ENCODE results near the gene CORO1C. TPM values are rescaled to one million over a fixed set of nuclear protein-coding genes. Genes with fewer than 3 reads are reported as not detected.
A peak's percentile ranks its signal among the peaks of the same experiment; 100 is the strongest.

Gene CORO1C
- total RNA-seq (2014; rRNA removed; shearing (Covaris generic); ENCODE audit: low replicate concordance) = 11.1 and 14.9 TPM in 2 replicates

- Histone ChIP-seq H3K36me3 (ENCODE audit: insufficient read depth, low read length) (no peaks in the 10 kb centered on the region), H3K79me2 (ENCODE audit: low read length) (no peaks in the 10 kb centered on the region), H3K9ac (ENCODE audit: low read length) (peak within 1 kb of the TSS; percentile 78), H3K4me2 (ENCODE audit: low read depth, low read length, poor library complexity, severe bottlenecking) (peak within 1 kb of the TSS; percentile 96), H3K9me3 (ENCODE audit: low read length) (no peaks in the 10 kb centered on the region), H4K20me1 (ENCODE audit: insufficient read depth, low read depth, low read length) (peaks cover 4% of the 10 kb centered on the region; the same call in 1 of the 2 replicates), H3K9me2 (replicated peaks; ENCODE audit: insufficient read depth, low read length) (no peaks in the 10 kb centered on the region), H3K4me1 (ENCODE audit: low read length) (peaks cover 30% of the 10 kb centered on the region), H2AFZ (ENCODE audit: low read length) (peak within 1 kb of the TSS; percentile 98), H3K4me3 (ENCODE audit: low read length) (peak within 1 kb of the TSS; percentile 83), H3K27ac (ENCODE audit: low read length) (no peak within 1 kb of the TSS), H3K27me3 (ENCODE audit: low read length) (0 out of 2 replicates have a peak, but pooled peaks cover 4% of the 10 kb centered on the region)
- peak; percentile 97 for DNase-seq
These were observed at the start of gene CORO1C for GRCh38 chr12:108731105-108731865. Gene CORO1C (minus strand): TSS chr12:108731518. CDS start chr12:108701318, 30,200 bp downstream.

- Histone ChIP-seq H3K27me3 (ENCODE audit: low read length) (no peaks in the 10 kb centered on the region), H3K9me2 (replicated peaks; ENCODE audit: insufficient read depth, low read length) (no peaks in the 10 kb centered on the region), H3K27ac (ENCODE audit: low read length) (no peak overlapping the region), H3K9ac (ENCODE audit: low read length) (no peak overlapping the region), H3K4me1 (ENCODE audit: low read length) (no peaks in the 10 kb centered on the region), H3K4me2 (ENCODE audit: low read depth, low read length, poor library complexity, severe bottlenecking) (no peak overlapping the region), H3K9me3 (ENCODE audit: low read length) (no peaks in the 10 kb centered on the region), H3K4me3 (ENCODE audit: low read length) (no peak overlapping the region), H2AFZ (ENCODE audit: low read length) (no peak overlapping the region), H4K20me1 (ENCODE audit: insufficient read depth, low read depth, low read length) (peaks cover 5% of the 10 kb centered on the region; the same call in 1 of the 2 replicates), H3K79me2 (ENCODE audit: low read length) (no peaks in the 10 kb centered on the region), H3K36me3 (ENCODE audit: insufficient read depth, low read length) (no peaks in the 10 kb centered on the region)
- DNase-seq = no peak
These were observed 48.8 kb upstream of the CORO1C start for GRCh38 chr12:108779998-108780688.

GRCh38 chr12:108778053-108778452 lies 46.7 kb upstream of the CORO1C start:
- Histone ChIP-seq H2AFZ (ENCODE audit: low read length) (no peak overlapping the region), H3K79me2 (ENCODE audit: low read length) (no peaks in the 10 kb centered on the region), H4K20me1 (ENCODE audit: insufficient read depth, low read depth, low read length) (peaks cover 5% of the 10 kb centered on the region; the same call in 1 of the 2 replicates), H3K9ac (ENCODE audit: low read length) (no peak overlapping the region), H3K4me3 (ENCODE audit: low read length) (no peak overlapping the region), H3K27ac (ENCODE audit: low read length) (no peak overlapping the region), H3K36me3 (ENCODE audit: insufficient read depth, low read length) (no peaks in the 10 kb centered on the region), H3K4me2 (ENCODE audit: low read depth, low read length, poor library complexity, severe bottlenecking) (no peak overlapping the region), H3K27me3 (ENCODE audit: low read length) (no peaks in the 10 kb centered on the region), H3K9me2 (replicated peaks; ENCODE audit: insufficient read depth, low read length) (no peaks in the 10 kb centered on the region), H3K4me1 (ENCODE audit: low read length) (peaks cover 3% of the 10 kb centered on the region; the same call in 1 of the 2 replicates), H3K9me3 (ENCODE audit: low read length) (no peaks in the 10 kb centered on the region)
- DNase-seq = no peak

GRCh38 chr12:108777156-108777555 lies 45.8 kb upstream of the CORO1C start:
- Histone ChIP-seq H3K27me3 (ENCODE audit: low read length) (no peaks in the 10 kb centered on the region), H4K20me1 (ENCODE audit: insufficient read depth, low read depth, low read length) (peaks cover 5% of the 10 kb centered on the region; the same call in 1 of the 2 replicates), H2AFZ (ENCODE audit: low read length) (no peak overlapping the region), H3K9ac (ENCODE audit: low read length) (no peak overlapping the region), H3K9me2 (replicated peaks; ENCODE audit: insufficient read depth, low read length) (no peaks in the 10 kb centered on the region), H3K4me3 (ENCODE audit: low read length) (no peak overlapping the region), H3K4me2 (ENCODE audit: low read depth, low read length, poor library complexity, severe bottlenecking) (no peak overlapping the region), H3K36me3 (ENCODE audit: insufficient read depth, low read length) (no peaks in the 10 kb centered on the region), H3K27ac (ENCODE audit: low read length) (no peak overlapping the region), H3K4me1 (ENCODE audit: low read length) (peaks cover 5% of the 10 kb centered on the region; the same call in 1 of the 2 replicates), H3K79me2 (ENCODE audit: low read length) (no peaks in the 10 kb centered on the region), H3K9me3 (ENCODE audit: low read length) (no peaks in the 10 kb centered on the region)
- no peak for DNase-seq

- H3K27ac ChIP-seq (ENCODE audit: low read length) = no peak overlapping the region
- peaks cover 8% of the 10 kb centered on the region for H3K4me1 ChIP-seq (ENCODE audit: low read length)
- H3K36me3 ChIP-seq (ENCODE audit: insufficient read depth, low read length) = no peaks in the 10 kb centered on the region
- peaks cover 3% of the 10 kb centered on the region; the same call in 1 of the 2 replicates for H4K20me1 ChIP-seq (ENCODE audit: insufficient read depth, low read depth, low read length)
- no peaks in the 10 kb centered on the region for H3K9me2 ChIP-seq (replicated peaks; ENCODE audit: insufficient read depth, low read length)
- no peaks in the 10 kb centered on the region for H3K27me3 ChIP-seq (ENCODE audit: low read length)
- H3K9ac ChIP-seq (ENCODE audit: low read length) = no peak overlapping the region
- no peak overlapping the region for H3K4me2 ChIP-seq (ENCODE audit: low read depth, low read length, poor library complexity, severe bottlenecking)
- DNase-seq = no peak
- H3K4me3 ChIP-seq (ENCODE audit: low read length) = no peak overlapping the region
- no peaks in the 10 kb centered on the region for H3K79me2 ChIP-seq (ENCODE audit: low read length)
- H2AFZ ChIP-seq (ENCODE audit: low read length) = no peak overlapping the region
- H3K9me3 ChIP-seq (ENCODE audit: low read length) = no peaks in the 10 kb centered on the region
These were observed 42.8 kb upstream of the CORO1C start for GRCh38 chr12:108773798-108774788.

- H2AFZ ChIP-seq (ENCODE audit: low read length) = no peak overlapping the region
- H3K4me2 ChIP-seq (ENCODE audit: low read depth, low read length, poor library complexity, severe bottlenecking) = no peak overlapping the region
- no peak overlapping the region for H3K4me3 ChIP-seq (ENCODE audit: low read length)
- H3K27me3 ChIP-seq (ENCODE audit: low read length) = no peaks in the 10 kb centered on the region
- H3K9me3 ChIP-seq (ENCODE audit: low read length) = no peaks in the 10 kb centered on the region
- peaks cover 13% of the 10 kb centered on the region for H3K4me1 ChIP-seq (ENCODE audit: low read length)
- no peaks in the 10 kb centered on the region for H3K9me2 ChIP-seq (replicated peaks; ENCODE audit: insufficient read depth, low read length)
- H3K79me2 ChIP-seq (ENCODE audit: low read length) = no peaks in the 10 kb centered on the region
- no peaks in the 10 kb centered on the region for H4K20me1 ChIP-seq (ENCODE audit: insufficient read depth, low read depth, low read length)
- no peak overlapping the region for H3K9ac ChIP-seq (ENCODE audit: low read length)
- H3K27ac ChIP-seq (ENCODE audit: low read length) = no peak overlapping the region
- H3K36me3 ChIP-seq (ENCODE audit: insufficient read depth, low read length) = no peaks in the 10 kb centered on the region
- DNase-seq = no peak
These were observed 41.8 kb upstream of the CORO1C start for GRCh38 chr12:108772891-108773797.

GRCh38 chr12:108772247-108772646 lies 40.9 kb upstream of the CORO1C start:
- H3K9ac ChIP-seq (ENCODE audit: low read length) = no peak overlapping the region
- no peak overlapping the region for H3K27ac ChIP-seq (ENCODE audit: low read length)
- H3K9me3 ChIP-seq (ENCODE audit: low read length) = no peaks in the 10 kb centered on the region
- no peaks in the 10 kb centered on the region for H3K36me3 ChIP-seq (ENCODE audit: insufficient read depth, low read length)
- H3K4me1 ChIP-seq (ENCODE audit: low read length) = peaks cover 13% of the 10 kb centered on the region
- no peaks in the 10 kb centered on the region for H3K27me3 ChIP-seq (ENCODE audit: low read length)
- no peak overlapping the region for H3K4me3 ChIP-seq (ENCODE audit: low read length)
- no peak overlapping the region for H2AFZ ChIP-seq (ENCODE audit: low read length)
- no peak for DNase-seq
- H3K9me2 ChIP-seq (replicated peaks; ENCODE audit: insufficient read depth, low read length) = no peaks in the 10 kb centered on the region
- H3K79me2 ChIP-seq (ENCODE audit: low read length) = no peaks in the 10 kb centered on the region
- H4K20me1 ChIP-seq (ENCODE audit: insufficient read depth, low read depth, low read length) = no peaks in the 10 kb centered on the region
- H3K4me2 ChIP-seq (ENCODE audit: low read depth, low read length, poor library complexity, severe bottlenecking) = no peak overlapping the region

Data from Karpas-422 (cell line).